NCI-H345 treated with DMSO at 0.1 percent for 48 hours (cell line): ENCODE results near the gene MMUT.
"Not testable (repeated sequence)": the region's sequence is repeated elsewhere in the genome, so short reads cannot be mapped to it uniquely, and the experiment has no call there.

Experiments
- DNase-seq: peaks from one replicate; lab custom pipeline; 2025; ENCODE audit not compliant: unreplicated experiment; lab: John Stamatoyannopoulos, UW

The MMUT gene

GRCh38 chr6:49462927-49463611 is at the start of gene MMUT, which contains the start of gene CENPQ:
Gene MMUT (minus strand): TSS chr6:49463253. CDS start chr6:49459466, 3,787 bp downstream.
Gene CENPQ (plus strand): TSS chr6:49463370. CDS start chr6:49470177, 6,807 bp downstream.
- peak; percentile 91 for DNase-seq

- no peak for DNase-seq
Measured at GRCh38 chr6:49509342-49509741, 46.3 kb upstream of the MMUT start.

- DNase-seq, result no peak
Measured at GRCh38 chr6:49506569-49507111, 43.6 kb upstream of the MMUT start.

GRCh38 chr6:49504666-49505065 is 41.6 kb upstream of the MMUT start:
- no peak for DNase-seq

- no peak for DNase-seq
Measured at GRCh38 chr6:49499623-49500022, 36.6 kb upstream of the MMUT start, which contains the start of gene GLYATL3. Gene GLYATL3 (plus strand): TSS chr6:49499923. CDS start chr6:49511991, 12,068 bp downstream.

GRCh38 chr6:49499126-49499525 is 36.1 kb upstream of the MMUT start:
- no peak for DNase-seq

GRCh38 chr6:49497304-49497703 is 34.3 kb upstream of the MMUT start:
- DNase-seq, result no peak

GRCh38 chr6:49490633-49491032 is 27.6 kb upstream of the MMUT start:
- DNase-seq, result no peak

GRCh38 chr6:49483380-49483779 is 20.3 kb upstream of the MMUT start:
- DNase-seq, result not testable (repeated sequence)

- DNase-seq, result not testable (repeated sequence)
Measured at GRCh38 chr6:49481846-49482245, 18.8 kb upstream of the MMUT start.

GRCh38 chr6:49479308-49479970 is 16.4 kb upstream of the MMUT start:
- no peak for DNase-seq

GRCh38 chr6:49476564-49476963 is 13.5 kb upstream of the MMUT start:
- DNase-seq, result not testable (repeated sequence)

- no peak for DNase-seq
Measured at GRCh38 chr6:49468042-49468441, 5.0 kb upstream of the MMUT start.

GRCh38 chr6:49464691-49465090 is 1.6 kb upstream of the MMUT start:
- DNase-seq, result no peak

- no peak for DNase-seq
Measured at GRCh38 chr6:49463612-49463967, 537 bp upstream of the MMUT start.

- DNase-seq, result no peak
Measured at GRCh38 chr6:49462599-49462926, 490 bp downstream of the MMUT start.

- DNase-seq, result no peak
Measured at GRCh38 chr6:49462071-49462470, 982 bp downstream of the MMUT start.

- no peak for DNase-seq
Measured at GRCh38 chr6:49457771-49458170, 5.3 kb downstream of the MMUT start.

GRCh38 chr6:49454787-49455709 is 8.0 kb downstream of the MMUT start:
- no peak for DNase-seq

GRCh38 chr6:49453221-49453620 is 9.8 kb downstream of the MMUT start:
- no peak for DNase-seq

GRCh38 chr6:49430866-49431265 is 32.2 kb downstream of the MMUT start:
- no peak for DNase-seq
